Esophagus squamous epithelium (tissue), 5 donors: ENCODE data around the gene NPHP4. TPM values are rescaled to one million over a fixed set of nuclear protein-coding genes. Genes with fewer than 3 reads are reported as not detected.

Source experiments
- DNase-seq: peaks from one replicate; lab custom pipeline; 2025; lab: John Stamatoyannopoulos, UW
- H3K27ac ChIP-seq, 4 donors: fragments of 200-600 bp; sonication (generic); one replicate each; pipeline ENCODE4 v1.5.1; 2016 to 2019; ENCODE audit warnings: mild to moderate bottlenecking in 1 of 4
- H3K27me3 ChIP-seq, 4 donors: fragments of 200-600 bp; sonication (generic); 1 replicate in 3 of 4; 2 replicates in 1 of 4; pipeline versions ENCODE4 v1.5.1 to v1.6.0; 2017 to 2021; ENCODE audit warnings: antibody characterized with exemption in 1 of 4
- H3K36me3 ChIP-seq, 3 donors: fragments of 200-600 bp; sonication (generic); one replicate each; pipeline ENCODE4 v1.5.1; 2016 to 2019
- H3K4me1 ChIP-seq, 3 donors: fragments of 200-600 bp; sonication (generic); one replicate each; pipeline ENCODE4 v1.5.1; 2017 to 2019
- H3K4me3 ChIP-seq, 4 donors: fragments of 200-600 bp; sonication (generic); 1 replicate in 3 of 4; 2 replicates in 1 of 4; pipeline ENCODE4 v1.5.1; 2016 to 2019; ENCODE audit warnings: mild to moderate bottlenecking in 2 of 4, moderate library complexity in 1 of 4
- H3K9me3 ChIP-seq, 3 donors: fragments of 200-600 bp; sonication (generic); one replicate each; pipeline ENCODE4 v1.5.1; 2016 to 2019
- CTCF ChIP-seq, 6 experiments: fragments of 450-650 bp in 4 of 6; fragments of 200-600 bp in 2 of 6; sonication (generic) in 2 of 6; IDR thresholded peaks; one replicate each; pipeline ENCODE4 v1.5.1; 2016 to 2019; ENCODE audit warnings: antibody characterized with exemption in 6 of 6, mild to moderate bottlenecking in 4 of 6, moderate library complexity in 4 of 6
- POLR2A ChIP-seq, 4 donors: fragments of 450-650 bp; IDR thresholded peaks; one replicate each; pipeline ENCODE4 v1.6.1; 2017; ENCODE audit warnings: antibody characterized with exemption in 4 of 4, mild to moderate bottlenecking in 4 of 4, moderate library complexity in 3 of 4
- WGBS, 2 donors: methylation state at CpG; one replicate each; pipeline ENCODE4 v1.1.5; 2018; 5-methylcytosine and 5-hydroxymethylcytosine counted together
- intact Hi-C: fragments of 100-400 bp; cut with DNase I; formaldehyde crosslinking; loops from one replicate; pipeline ENCODE4 v1.15.0; 2022
- total RNA-seq, 4 donors: library from RNA; depleted of rRNA; stranded (reverse); fragments of >200 nt; gene quantifications; one replicate each; pipeline ENCODE4 v1.1.0, GENCODE V29; 2016
- donor health status: DM: yes; HTN: yes; CAD: no.

Gene NPHP4
- total RNA-seq, 4 donors from 2014 or later, result 2.4 to 8.8 (median 5.3) TPM

GRCh38 chr1:5883129-5884048 is 108.8 kb downstream of the NPHP4 start:
- TF ChIP-seq POLR2A (IDR thresholded peaks at IDR 0.05) (no peak), CTCF (IDR thresholded peaks at IDR 0.05) (no peak)
- WGBS, 2 donors, result 87 to 94% methylated on average over 10 of the region's 30 CpGs
- intact Hi-C loops, result no loop called here
- peaks cover 0 to 72% (median 4%) of the 10 kb centered on the region in 3 donors for H3K36me3 ChIP-seq
- H3K9me3 ChIP-seq, result peaks cover 0 to 14% (median 0%) of the 10 kb centered on the region in 3 donors
- no peaks in the 10 kb centered on the region for H3K4me1 ChIP-seq
- H3K27me3 ChIP-seq, result no peaks in the 10 kb centered on the region
- no peak overlapping the region for H3K27ac ChIP-seq
- DNase-seq, result no peak
- no peak overlapping the region for H3K4me3 ChIP-seq

GRCh38 chr1:5882367-5883128 is 109.7 kb downstream of the NPHP4 start:
- no peak overlapping the region for H3K27ac ChIP-seq
- no peak for DNase-seq
- WGBS, 2 donors, result 92% methylated on average over 18 to 19 of the region's 27 CpGs
- no peak overlapping the region for H3K4me3 ChIP-seq
- intact Hi-C loops, result no loop called here
- peaks cover 0 to 72% (median 12%) of the 10 kb centered on the region in 3 donors for H3K36me3 ChIP-seq
- TF ChIP-seq POLR2A (IDR thresholded peaks at IDR 0.05) (no peak), CTCF (IDR thresholded peaks at IDR 0.05) (no peak)
- peaks cover 0 to 14% (median 0%) of the 10 kb centered on the region in 3 donors for H3K9me3 ChIP-seq
- H3K4me1 ChIP-seq, result no peaks in the 10 kb centered on the region
- no peaks in the 10 kb centered on the region for H3K27me3 ChIP-seq

GRCh38 chr1:5881526-5882222 is 110.6 kb downstream of the NPHP4 start:
- 87 to 93% methylated on average over 10 to 16 of the region's 22 CpGs for WGBS, 2 donors
- no peak overlapping the region for H3K4me3 ChIP-seq
- H3K9me3 ChIP-seq, result peaks cover 0 to 14% (median 0%) of the 10 kb centered on the region in 3 donors
- no peak overlapping the region for H3K27ac ChIP-seq
- intact Hi-C loops, result no loop called here
- no peaks in the 10 kb centered on the region for H3K27me3 ChIP-seq
- TF ChIP-seq CTCF (IDR thresholded peaks at IDR 0.05), result no peak
- no peak for TF ChIP-seq POLR2A (IDR thresholded peaks at IDR 0.05)
- peaks cover 0 to 72% (median 12%) of the 10 kb centered on the region in 3 donors for H3K36me3 ChIP-seq
- no peaks in the 10 kb centered on the region for H3K4me1 ChIP-seq
- DNase-seq, result no peak

- Histone ChIP-seq H3K27me3 (no peaks in the 10 kb centered on the region), H3K9me3 (peaks cover 0 to 14% (median 0%) of the 10 kb centered on the region in 3 donors), H3K4me3 (no peak overlapping the region), H3K4me1 (no peaks in the 10 kb centered on the region), H3K27ac (no peak overlapping the region), H3K36me3 (peaks cover 0 to 72% (median 12%) of the 10 kb centered on the region in 3 donors)
- intact Hi-C loops, result no loop called here
- TF ChIP-seq CTCF (IDR thresholded peaks at IDR 0.05) (no peak), POLR2A (IDR thresholded peaks at IDR 0.05) (no peak)
- DNase-seq, result no peak
- WGBS, 2 donors, result 91 to 96% methylated on average over 12 to 17 of the region's 25 CpGs
Measured at GRCh38 chr1:5880630-5881405, 111.4 kb downstream of the NPHP4 start.
